ENCODE measurements around the gene M6PR.

GRCh38 chr12:8985213-8985754, 35.8 kb upstream of the M6PR start:
- TF ChIP-seq, protein P1, sequence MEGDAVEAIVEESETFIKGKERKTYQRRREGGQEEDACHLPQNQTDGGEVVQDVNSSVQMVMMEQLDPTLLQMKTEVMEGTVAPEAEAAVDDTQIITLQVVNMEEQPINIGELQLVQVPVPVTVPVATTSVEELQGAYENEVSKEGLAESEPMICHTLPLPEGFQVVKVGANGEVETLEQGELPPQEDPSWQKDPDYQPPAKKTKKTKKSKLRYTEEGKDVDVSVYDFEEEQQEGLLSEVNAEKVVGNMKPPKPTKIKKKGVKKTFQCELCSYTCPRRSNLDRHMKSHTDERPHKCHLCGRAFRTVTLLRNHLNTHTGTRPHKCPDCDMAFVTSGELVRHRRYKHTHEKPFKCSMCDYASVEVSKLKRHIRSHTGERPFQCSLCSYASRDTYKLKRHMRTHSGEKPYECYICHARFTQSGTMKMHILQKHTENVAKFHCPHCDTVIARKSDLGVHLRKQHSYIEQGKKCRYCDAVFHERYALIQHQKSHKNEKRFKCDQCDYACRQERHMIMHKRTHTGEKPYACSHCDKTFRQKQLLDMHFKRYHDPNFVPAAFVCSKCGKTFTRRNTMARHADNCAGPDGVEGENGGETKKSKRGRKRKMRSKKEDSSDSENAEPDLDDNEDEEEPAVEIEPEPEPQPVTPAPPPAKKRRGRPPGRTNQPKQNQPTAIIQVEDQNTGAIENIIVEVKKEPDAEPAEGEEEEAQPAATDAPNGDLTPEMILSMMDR (IDR thresholded peaks at IDR 0.05), result no peak
- TF ChIP-seq POLR2A (IDR thresholded peaks at IDR 0.05) (no peak), POLR2AphosphoS5 (IDR thresholded peaks at IDR 0.05) (no peak)

Data from breast epithelium (tissue), 3 donors.